GM23338 (cell line): Measurements from ENCODE around the gene NLRC3. TPM values are rescaled to one million over a fixed set of nuclear protein-coding genes. Genes with fewer than 3 reads are reported as not detected.

ENCODE experiments used
- ATAC-seq: fragments of 200-7000 bp; cut with Tn5 transposase; 3 replicates; pipeline ENCODE4 v1.9.1; 2020
- DNase-seq: peaks from one replicate; pipeline ENCODE4 v3.0.0-alpha.2; 2015; ENCODE audit warnings: low spot score
- H2AFZ ChIP-seq: fragments of 200-600 bp; sonication (generic); 2 replicates; pipeline ENCODE4 v1.8.0; 2016; ENCODE audit warnings: antibody characterized with exemption, mild to moderate bottlenecking, moderate library complexity
- H3F3A ChIP-seq: fragments of 200-600 bp; sonication (generic); replicated peaks from 2 replicates; pipeline ENCODE4 v1.8.0; 2017; ENCODE audit warnings: antibody characterized with exemption, mixed run types, low read depth
- H3K27ac ChIP-seq: fragments of 200-600 bp; sonication (generic); 2 replicates; pipeline ENCODE4 v1.6.1; 2016; ENCODE audit warnings: low read depth
- H3K27me3 ChIP-seq: fragments of 200-600 bp; sonication (generic); 2 replicates; pipeline ENCODE4 v1.8.0; 2016; ENCODE audit warnings: mild to moderate bottlenecking, mixed run types, moderate library complexity; ENCODE audit not compliant: insufficient read depth
- H3K36me3 ChIP-seq: fragments of 200-600 bp; sonication (generic); 2 replicates; pipeline ENCODE4 v1.8.0; 2016; ENCODE audit warnings: mild to moderate bottlenecking; ENCODE audit not compliant: insufficient read depth
- H3K4me1 ChIP-seq: fragments of 200-600 bp; sonication (generic); 2 replicates; pipeline ENCODE4 v1.8.0; 2016; ENCODE audit warnings: mild to moderate bottlenecking, moderate library complexity; ENCODE audit not compliant: insufficient read depth
- H3K4me2 ChIP-seq: fragments of 200-600 bp; sonication (generic); 2 replicates; pipeline ENCODE4 v1.7.1; 2017; ENCODE audit warnings: mixed run types
- H3K4me3 ChIP-seq: fragments of 200-600 bp; sonication (generic); 2 replicates; pipeline ENCODE4 v1.6.1; 2016; ENCODE audit warnings: mixed run types
- H3K79me2 ChIP-seq: fragments of 200-600 bp; sonication (generic); replicated peaks from 2 replicates; pipeline ENCODE4 v1.8.0; 2017; ENCODE audit warnings: mild to moderate bottlenecking; ENCODE audit not compliant: insufficient read depth
- H3K9me2 ChIP-seq: fragments of 200-600 bp; sonication (generic); 2 replicates; pipeline ENCODE4 v1.8.0; 2017; ENCODE audit not compliant: insufficient read depth
- H4K20me1 ChIP-seq: fragments of 200-600 bp; sonication (generic); replicated peaks from 2 replicates; pipeline ENCODE4 v1.8.0; 2017; ENCODE audit warnings: mild to moderate bottlenecking; ENCODE audit not compliant: insufficient read depth
- H3K27ac Mint-ChIP-seq: 2 replicates; pipeline ENCODE4 v1.8.0; 2020; ENCODE audit warnings: inconsistent platforms, mild to moderate bottlenecking, moderate library complexity, mixed read lengths
- H3K27me3 Mint-ChIP-seq: 3 replicates; pipeline ENCODE4 v1.8.0; 2022; ENCODE audit warnings: low read depth, mild to moderate bottlenecking, moderate library complexity, mixed read lengths, inconsistent platforms; ENCODE audit not compliant: insufficient read depth, poor library complexity
- H3K36me3 Mint-ChIP-seq: 3 replicates; pipeline ENCODE4 v1.8.0; 2021; ENCODE audit warnings: low read depth, mild to moderate bottlenecking, inconsistent platforms, moderate library complexity, mixed read lengths
- H3K4me1 Mint-ChIP-seq: 3 replicates; pipeline ENCODE4 v1.8.0; 2020; ENCODE audit warnings: mild to moderate bottlenecking, inconsistent platforms, mixed read lengths
- H3K4me3 Mint-ChIP-seq: 3 replicates; pipeline ENCODE4 v1.8.0; 2021; ENCODE audit warnings: moderate library complexity, mild to moderate bottlenecking, inconsistent platforms, mixed read lengths
- H3K9me3 Mint-ChIP-seq: 3 replicates; pipeline ENCODE4 v1.8.0; 2020; ENCODE audit warnings: moderate library complexity, mild to moderate bottlenecking, inconsistent platforms, mixed read lengths
- CREB1 ChIP-seq: fragments of 250-450 bp; sonication (Bioruptor Pico); IDR thresholded peaks from 2 replicates; pipeline ENCODE4 v1.5.0; 2020; ENCODE audit warnings: low read depth, mild to moderate bottlenecking, moderate library complexity
- CTCF ChIP-seq, 2 experiments: fragments of 200-600 bp in 1 of 2; sonication (generic) in 1 of 2; conservative IDR thresholded peaks; 2 replicates each; pipeline versions ENCODE4 v1.5.1 to v1.6.1; 2016 to 2017; ENCODE audit warnings: antibody characterized with exemption in 2 of 2, low read depth in 2 of 2, mild to moderate bottlenecking in 2 of 2, moderate library complexity in 1 of 2
- ETS1 ChIP-seq: IDR thresholded peaks from 2 replicates; pipeline ENCODE4 v1.6.1; 2016; ENCODE audit warnings: antibody characterized with exemption
- EZH2 ChIP-seq: fragments of 200-600 bp; sonication (generic); IDR thresholded peaks from one replicate; pipeline ENCODE4 v1.8.0; 2017; ENCODE audit warnings: antibody characterized with exemption, mild to moderate bottlenecking, low read depth; ENCODE audit not compliant: unreplicated experiment
- EZH2phosphoT487 ChIP-seq: fragments of 200-600 bp; sonication (generic); IDR thresholded peaks from one replicate; pipeline ENCODE4 v1.8.1; 2018; ENCODE audit warnings: antibody characterized with exemption; ENCODE audit not compliant: unreplicated experiment
- JUNB ChIP-seq: IDR thresholded peaks from one replicate; pipeline ENCODE4 v1.6.1; 2016; ENCODE audit warnings: antibody characterized with exemption; ENCODE audit not compliant: unreplicated experiment
- NANOG ChIP-seq: IDR thresholded peaks from 2 replicates; pipeline ENCODE4 v1.6.1; 2016; ENCODE audit warnings: antibody characterized with exemption, borderline replicate concordance
- POLR2AphosphoS5 ChIP-seq: IDR thresholded peaks from 2 replicates; pipeline ENCODE4 v1.6.1; 2016; ENCODE audit warnings: antibody characterized with exemption, low read depth
- REST ChIP-seq: IDR thresholded peaks from one replicate; pipeline ENCODE4 v1.6.1; 2018; ENCODE audit warnings: antibody characterized with exemption; ENCODE audit not compliant: unreplicated experiment
- STAT1 ChIP-seq: IDR thresholded peaks from one replicate; pipeline ENCODE4 v1.6.1; 2016; ENCODE audit warnings: antibody characterized with exemption; ENCODE audit not compliant: unreplicated experiment
- ZNF114 ChIP-seq: fragments of 250-450 bp; sonication (Bioruptor Pico); IDR thresholded peaks from 2 replicates; pipeline ENCODE4 v1.5.0; 2020; ENCODE audit warnings: mild to moderate bottlenecking, moderate library complexity
- ZNF462 ChIP-seq: fragments of 250-450 bp; sonication (Bioruptor Pico); IDR thresholded peaks from 2 replicates; pipeline ENCODE4 v1.5.0; 2020; ENCODE audit warnings: mild to moderate bottlenecking, moderate library complexity
- polyA plus RNA-seq: library from polyadenylated mRNA; unstranded; fragments of >200 nt; fragmentation: Nextera tagmentation; extraction: Ambion mirVana; gene quantifications from 2 replicates; pipeline ENCODE4 v1.2.1, GENCODE V29; 2016
- total RNA-seq: library from RNA; depleted of rRNA; stranded (reverse); fragments of >200 nt; shearing (Covaris generic); gene quantifications from 2 replicates; pipeline ENCODE4 v1.2.3, GENCODE V29; 2014

Gene NLRC3
- total and polyA plus RNA-seq, 2 experiments from 2014 or later: 0.11 to 0.49 TPM

- peaks cover 12% of the 10 kb centered on the region for H3K4me1 Mint-ChIP-seq
- H3K9me2 ChIP-seq: no peaks in the 10 kb centered on the region
- H2AFZ ChIP-seq: no peak overlapping the region
- H3K4me3 ChIP-seq: no peak overlapping the region
- no peaks in the 10 kb centered on the region for H3K79me2 ChIP-seq
- no peaks in the 10 kb centered on the region for H3K27me3 ChIP-seq
- H3K36me3 ChIP-seq: no peaks in the 10 kb centered on the region
- no peak for DNase-seq
- TF ChIP-seq ZNF114 (CRISPR knock-in tag): no peak
- no peak for TF ChIP-seq CREB1
- TF ChIP-seq NANOG: no peak
- TF ChIP-seq CTCF (conservative IDR thresholded peaks at IDR 0.05; ENCODE audit: low read depth in 2 of 2): no peak
- TF ChIP-seq ZNF462: no peak
- no peak for TF ChIP-seq POLR2AphosphoS5
- no peak for TF ChIP-seq JUNB
- no peak for TF ChIP-seq STAT1
- no peak for TF ChIP-seq REST
- no peak for TF ChIP-seq ETS1
- TF ChIP-seq EZH2phosphoT487: no peak
- no peak for TF ChIP-seq EZH2
- ATAC-seq: no peak
- H3K9me3 Mint-ChIP-seq: no peaks in the 10 kb centered on the region
- H3F3A ChIP-seq: peaks cover 12% of the 10 kb centered on the region; the same call in 1 of the 2 replicates
- H4K20me1 ChIP-seq: no peaks in the 10 kb centered on the region
- H3K27ac Mint-ChIP-seq: no peak overlapping the region
- peaks cover 15% of the 10 kb centered on the region; the same call in 2 of the 3 replicates for H3K36me3 Mint-ChIP-seq
- no peak overlapping the region for H3K4me3 Mint-ChIP-seq
- no peak overlapping the region for H3K4me2 ChIP-seq
- H3K4me1 ChIP-seq: no peaks in the 10 kb centered on the region; the same call in 1 of the 2 replicates
- peaks cover 6% of the 10 kb centered on the region for H3K27me3 Mint-ChIP-seq
- H3K27ac ChIP-seq: no peak overlapping the region
These were observed 73.7 kb downstream of the NLRC3 start for GRCh38 chr16:3503523-3503922.
